Activated T-helper 1 cell treated with Interleukin-2 at 50 U/mL for 16 hours (primary cell): ENCODE results near the gene SRBD1.

ENCODE experiments used
- DNase-seq: peaks from one replicate; pipeline ENCODE4 v3.0.0-alpha.2; 2020; ENCODE audit warnings: low read depth

Gene SRBD1

DNA sequence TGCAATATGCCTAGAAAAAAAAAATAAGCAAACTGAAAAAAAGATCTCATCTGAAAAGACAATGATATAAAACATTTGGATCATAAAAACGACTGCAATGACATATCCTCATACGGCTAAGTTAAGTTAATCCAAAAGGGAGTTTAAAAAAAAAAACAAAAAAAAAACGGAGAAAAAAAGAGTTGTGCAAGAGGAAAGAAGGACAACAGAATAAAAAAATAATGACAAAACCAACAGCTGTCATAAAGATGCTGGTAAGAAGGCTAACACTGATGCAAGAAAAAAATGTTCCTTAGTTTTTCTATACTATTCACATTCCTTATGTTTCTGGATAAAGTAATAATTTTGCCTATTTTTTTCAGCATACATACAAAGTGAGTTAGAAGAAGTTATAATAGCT is 192.5 kb downstream of the SRBD1 start:
- no peak for DNase-seq

DNA sequence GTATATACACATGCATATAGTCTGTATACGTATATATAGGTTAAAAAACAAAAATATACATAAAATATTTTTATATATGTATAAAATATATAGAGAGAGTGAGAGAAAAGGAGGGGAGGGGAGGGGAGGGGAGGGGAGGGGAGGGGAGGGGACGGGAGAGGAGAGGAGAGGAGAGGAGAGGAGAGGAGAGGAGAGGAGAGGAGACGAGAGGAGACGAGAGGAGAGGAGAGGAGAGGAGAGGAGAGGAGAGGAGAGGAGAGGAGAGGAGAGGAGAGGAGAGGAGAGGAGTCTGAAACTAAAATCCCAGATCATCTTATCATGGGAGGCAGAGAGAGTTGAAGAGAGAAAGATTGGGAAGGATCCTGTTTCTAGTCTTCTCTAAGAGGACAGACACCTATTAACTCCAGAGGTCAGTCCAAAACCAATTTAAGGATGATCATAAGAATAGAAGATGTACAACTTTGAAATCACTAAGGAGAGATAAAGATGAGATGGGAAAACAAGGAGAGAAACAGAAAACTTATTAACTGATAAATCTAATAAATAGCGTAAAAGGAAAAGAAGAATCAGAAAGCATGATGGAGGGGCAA is 195.4 kb downstream of the SRBD1 start:
- no peak for DNase-seq

DNA sequence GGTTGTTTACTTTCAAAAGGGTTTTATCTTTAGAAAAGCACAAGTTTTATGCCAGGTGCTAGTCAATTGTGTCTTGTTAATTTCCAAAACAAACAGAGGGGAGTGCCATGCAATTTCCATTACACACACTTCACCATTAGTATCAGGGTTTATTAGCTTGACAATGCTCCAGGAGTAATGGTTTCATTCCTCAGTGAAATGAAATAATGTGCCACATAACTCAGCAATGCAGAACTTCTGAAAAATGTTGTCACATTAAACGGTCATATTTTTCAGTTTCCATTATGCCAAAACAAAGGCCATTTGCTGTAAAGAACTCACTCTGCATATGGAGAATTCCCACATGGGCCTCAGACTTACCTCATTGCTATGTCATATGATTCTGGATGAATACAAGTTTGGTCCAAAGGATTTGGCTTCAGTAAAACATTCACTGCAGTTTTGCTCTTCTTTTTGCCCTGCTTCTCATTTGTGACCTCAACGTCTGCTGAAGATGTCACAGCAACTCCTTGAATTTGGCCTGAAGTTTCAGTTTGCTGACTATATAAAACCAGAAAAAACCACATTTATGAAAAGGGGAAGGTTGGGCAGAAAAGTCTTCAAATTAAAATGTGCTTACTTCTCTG is 198.2 kb downstream of the SRBD1 start:
- no peak for DNase-seq

DNA sequence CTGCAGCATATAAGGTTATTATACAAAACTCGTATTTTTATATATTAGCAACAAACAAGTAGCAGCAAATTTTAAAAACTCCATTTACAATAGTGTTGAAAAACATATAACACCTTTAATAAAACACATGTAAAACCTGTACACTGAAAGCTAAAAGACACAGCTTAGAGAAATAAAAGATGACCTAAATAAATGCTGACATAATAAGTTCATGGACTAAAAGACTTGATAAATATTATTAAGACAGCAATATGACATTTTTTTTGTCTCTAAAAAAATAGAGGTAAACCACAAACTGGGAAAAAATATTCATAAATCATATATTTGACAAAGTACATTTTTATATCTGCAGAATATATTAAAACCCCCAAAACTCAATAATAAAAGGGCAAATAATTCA is 201.4 kb downstream of the SRBD1 start:
- DNase-seq, result no peak

DNA sequence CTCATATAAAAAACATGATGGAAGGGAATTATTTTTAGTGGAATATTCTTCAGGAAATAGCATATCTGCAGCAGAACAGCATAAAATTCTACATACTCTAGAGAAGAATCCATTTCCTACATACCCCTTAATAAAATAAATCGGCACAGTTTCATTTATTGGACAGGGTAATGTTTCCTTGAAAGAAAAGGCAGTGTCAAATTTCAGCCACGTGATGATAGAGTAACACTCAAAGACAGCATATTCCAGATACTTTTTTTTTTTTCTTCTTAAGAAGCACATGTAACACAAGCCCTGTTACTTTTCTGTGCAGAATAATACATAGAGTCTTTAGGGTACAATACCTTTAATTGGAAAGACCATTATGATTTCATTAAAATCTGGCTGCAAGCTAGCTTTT is 204.4 kb downstream of the SRBD1 start:
- no peak for DNase-seq

DNA sequence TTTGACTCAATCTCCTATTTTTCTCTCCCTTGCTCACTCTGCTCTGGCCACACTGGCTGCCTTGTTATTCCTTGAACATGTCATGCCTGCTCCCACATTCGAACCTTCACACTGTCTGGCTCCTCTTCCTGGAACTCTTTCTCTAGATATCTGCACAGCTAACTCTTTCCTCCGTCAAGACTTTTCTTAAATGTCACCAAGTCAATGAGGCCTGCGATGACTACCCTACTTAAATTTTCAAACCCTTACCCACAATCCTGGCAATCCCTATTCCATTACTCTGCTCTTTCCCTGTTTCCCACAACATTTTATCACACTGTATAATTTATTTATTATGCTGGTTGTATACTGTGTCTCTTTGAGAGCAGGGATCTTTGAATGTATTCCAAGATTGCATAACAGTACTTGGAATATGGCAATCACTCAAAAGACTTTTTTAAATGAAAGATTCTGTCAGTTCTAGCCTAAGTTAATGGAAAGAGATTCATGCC is 206.2 kb downstream of the SRBD1 start:
- no peak for DNase-seq

DNA sequence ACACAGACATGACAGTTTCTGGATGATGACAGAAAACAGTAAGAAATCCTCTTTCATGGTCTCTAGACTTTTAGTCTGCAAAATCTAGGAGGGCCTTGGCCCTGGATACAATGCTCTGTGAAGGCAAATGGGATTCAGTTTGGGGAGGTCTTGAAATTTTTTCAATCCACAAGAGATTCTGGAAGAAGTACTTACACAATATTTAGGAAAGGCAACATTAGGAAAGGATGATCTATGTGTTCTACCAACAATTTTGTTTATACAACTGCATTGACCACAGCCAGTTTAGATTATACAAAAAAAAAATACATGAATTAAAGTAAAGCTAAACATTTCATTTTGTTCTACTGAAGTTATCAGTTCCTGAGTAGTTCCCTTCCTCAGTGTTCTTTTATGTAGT is 208.0 kb downstream of the SRBD1 start:
- no peak for DNase-seq

DNA sequence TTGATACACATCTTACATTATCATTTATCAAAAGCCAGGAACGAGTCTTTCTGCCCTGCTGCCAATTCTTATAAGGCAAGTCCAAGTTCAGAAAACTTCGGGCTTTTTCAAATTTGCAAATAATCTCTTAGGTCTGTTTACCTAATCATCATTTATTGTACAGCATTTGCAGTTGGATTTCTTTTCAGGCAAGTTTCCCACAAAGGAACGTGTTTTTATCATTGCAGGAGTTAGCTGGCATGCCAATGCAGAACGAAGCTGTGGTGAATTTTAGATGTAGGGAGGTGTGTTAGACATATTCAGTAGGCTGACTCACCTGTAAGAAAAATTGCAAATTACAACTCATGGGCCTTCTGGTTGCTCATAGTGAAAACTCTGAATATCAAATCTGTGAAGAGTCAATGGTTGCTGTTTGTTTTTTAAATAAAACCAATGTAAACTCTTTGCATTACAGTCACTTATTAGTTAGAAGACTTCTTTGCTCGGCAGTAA is 209.6 kb downstream of the SRBD1 start:
- no peak for DNase-seq

DNA sequence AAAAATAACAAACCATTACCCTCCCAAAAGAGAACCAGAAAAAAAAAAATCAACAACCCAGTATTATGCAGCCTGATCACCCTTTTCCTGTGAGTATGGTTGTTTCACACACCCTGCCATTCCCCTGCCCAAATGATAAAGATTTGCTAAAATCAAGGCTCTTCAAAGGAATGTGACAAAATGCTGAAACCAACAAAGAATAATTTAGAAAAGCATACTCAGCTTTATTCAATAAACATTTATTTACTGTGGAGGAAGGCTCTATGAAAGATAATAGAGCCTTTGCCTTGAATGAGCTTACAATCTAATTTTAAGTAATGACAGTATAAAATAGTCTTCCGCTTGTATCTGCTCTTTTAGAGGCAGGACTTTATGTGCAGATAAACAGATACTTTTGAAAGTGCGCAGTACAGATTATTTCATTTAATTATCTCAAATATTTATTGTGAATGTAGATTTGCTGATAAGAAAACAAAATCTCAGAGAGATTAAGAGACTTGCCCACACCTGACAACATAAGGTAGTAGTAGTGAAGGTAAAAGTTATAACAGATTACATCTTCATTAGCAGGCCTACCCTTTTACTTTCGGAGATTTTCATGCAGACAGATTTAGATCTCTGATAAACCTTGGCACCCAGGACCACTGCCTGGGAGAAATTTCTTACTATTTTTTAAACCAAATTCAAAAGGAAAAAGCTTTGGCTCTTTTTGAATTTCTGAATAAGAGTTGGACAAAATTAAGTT is 211.9 kb downstream of the SRBD1 start:
- no peak for DNase-seq

DNA sequence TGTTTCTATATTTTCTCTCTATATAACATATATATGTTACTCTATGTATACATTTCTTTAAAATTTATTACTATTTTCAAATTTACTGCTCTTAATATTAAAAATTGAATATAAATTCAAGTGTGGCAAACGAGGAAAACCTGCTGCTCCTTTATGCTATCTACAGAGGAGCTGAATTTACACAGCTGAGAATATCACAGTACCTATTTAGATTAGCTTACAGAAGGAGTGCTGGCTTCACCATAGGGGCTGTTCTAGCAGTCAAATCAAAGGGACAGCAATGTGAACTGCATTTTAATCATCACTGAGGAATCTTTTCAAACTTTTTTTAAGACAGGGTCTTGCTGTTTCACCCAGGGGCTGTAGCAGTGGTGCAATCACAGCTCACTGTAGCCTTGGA is 213.8 kb downstream of the SRBD1 start:
- DNase-seq, result no peak

DNA sequence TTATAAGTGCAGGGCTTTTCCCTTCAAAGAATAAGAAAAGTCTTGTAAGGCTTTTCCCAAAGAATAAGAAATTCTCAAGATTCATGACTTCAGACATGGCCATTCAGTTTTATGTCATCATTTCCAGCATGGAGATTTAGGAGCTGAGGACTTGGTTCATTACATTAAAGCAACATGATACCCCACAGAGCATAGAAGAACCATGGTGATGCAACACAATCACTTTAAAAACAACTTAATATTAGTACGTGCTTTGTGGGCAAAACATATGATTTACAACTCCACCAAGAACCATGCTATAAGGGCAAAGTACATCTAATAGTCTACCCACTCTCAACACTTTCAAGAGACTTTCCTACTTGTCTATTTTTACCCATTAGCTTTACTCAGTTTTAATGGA is 214.4 kb downstream of the SRBD1 start:
- no peak for DNase-seq

DNA sequence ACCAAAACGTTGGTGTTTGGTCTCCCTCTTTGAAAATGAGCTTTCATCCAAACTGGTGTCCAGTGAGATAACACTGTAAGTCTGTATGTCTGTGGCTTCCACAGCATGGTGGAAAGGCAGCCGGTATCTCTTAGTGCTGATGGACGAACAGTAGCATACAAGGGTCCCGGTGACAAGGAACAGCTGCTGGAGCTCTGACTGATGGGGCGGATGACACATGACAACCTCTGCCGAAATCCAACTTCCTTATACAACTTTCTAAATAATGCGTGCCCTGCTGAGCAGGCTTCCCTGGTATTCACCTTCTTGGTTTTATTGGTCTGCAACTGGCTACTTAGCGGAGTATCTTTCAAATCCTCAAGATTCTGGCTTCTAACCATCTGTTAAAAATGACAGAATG is 216.2 kb downstream of the SRBD1 start:
- no peak for DNase-seq

DNA sequence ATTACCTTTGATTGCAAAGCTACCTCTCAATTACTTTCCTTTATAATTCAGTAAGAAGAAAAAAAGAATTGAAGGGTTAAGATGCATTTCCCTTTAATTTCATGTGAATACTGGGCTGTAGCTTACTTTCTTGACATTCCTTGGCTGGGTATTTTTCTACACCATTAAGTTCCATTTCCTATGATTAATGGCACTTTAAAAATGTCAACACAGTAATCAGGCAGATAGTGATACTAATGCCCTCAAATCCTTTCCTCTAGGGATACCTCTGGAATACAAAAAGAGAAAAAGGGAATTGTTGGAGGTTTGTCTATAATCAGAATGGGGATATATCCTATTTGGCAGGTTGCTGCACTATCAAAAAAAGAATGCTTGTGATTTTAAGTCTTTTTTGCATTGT is 216.9 kb downstream of the SRBD1 start:
- no peak for DNase-seq

DNA sequence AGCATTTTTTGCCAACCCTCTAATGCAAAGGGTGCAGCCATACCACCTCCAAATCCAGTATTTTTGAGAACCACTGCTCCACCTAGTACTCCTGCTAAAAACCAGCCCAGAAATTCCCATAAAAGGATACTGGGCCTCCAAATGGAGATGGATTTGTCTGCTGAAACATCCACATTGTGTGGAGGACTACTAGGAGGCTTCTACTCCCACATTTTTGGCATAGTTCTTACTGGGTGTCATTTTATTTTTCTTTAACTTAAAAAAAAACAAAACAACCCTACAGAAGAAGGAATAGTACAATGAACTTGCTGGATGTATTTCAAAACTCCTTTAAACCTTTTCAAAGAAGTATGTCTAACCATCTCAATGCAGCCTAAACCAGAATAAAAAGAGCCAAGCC is 219.2 kb downstream of the SRBD1 start:
- no peak for DNase-seq

DNA sequence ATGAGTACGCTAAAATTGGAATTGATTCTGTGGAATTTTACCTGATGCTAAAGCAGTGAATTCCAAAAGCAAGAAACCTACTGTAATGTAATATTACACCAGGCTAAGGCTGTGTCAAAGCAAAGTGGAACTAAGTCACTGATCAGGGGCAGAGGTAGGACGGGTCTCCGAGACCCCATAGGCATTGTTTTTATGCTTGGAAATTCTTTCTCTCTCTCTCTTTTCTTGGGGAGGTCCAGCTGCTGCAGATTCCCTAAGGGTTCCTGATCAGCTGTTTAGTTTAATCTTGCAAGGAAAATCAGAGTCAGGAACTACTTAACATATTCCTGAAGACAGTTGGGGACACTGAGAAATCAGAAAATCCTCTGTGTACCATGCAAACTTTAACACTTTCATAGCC is 220.2 kb downstream of the SRBD1 start:
- no peak for DNase-seq

DNA sequence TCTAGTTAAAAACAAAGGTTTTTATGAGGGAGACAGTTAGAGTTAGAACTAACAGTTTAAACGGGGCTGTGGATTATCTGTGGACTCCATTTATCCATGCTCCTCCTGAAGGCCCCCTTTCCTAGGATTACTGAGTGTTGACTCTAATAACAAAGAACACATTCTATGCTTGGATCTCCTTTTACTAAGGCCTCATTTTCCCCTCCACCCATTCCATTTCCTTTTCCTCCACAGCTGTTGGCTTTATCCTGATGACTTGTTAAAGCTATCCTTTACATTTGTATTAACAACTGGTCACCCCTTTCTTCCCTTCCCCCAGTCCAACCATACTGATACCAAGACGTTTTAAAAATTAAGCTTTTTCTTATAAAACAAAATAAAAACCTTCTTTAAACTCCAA is 220.6 kb downstream of the SRBD1 start:
- no peak for DNase-seq

DNA sequence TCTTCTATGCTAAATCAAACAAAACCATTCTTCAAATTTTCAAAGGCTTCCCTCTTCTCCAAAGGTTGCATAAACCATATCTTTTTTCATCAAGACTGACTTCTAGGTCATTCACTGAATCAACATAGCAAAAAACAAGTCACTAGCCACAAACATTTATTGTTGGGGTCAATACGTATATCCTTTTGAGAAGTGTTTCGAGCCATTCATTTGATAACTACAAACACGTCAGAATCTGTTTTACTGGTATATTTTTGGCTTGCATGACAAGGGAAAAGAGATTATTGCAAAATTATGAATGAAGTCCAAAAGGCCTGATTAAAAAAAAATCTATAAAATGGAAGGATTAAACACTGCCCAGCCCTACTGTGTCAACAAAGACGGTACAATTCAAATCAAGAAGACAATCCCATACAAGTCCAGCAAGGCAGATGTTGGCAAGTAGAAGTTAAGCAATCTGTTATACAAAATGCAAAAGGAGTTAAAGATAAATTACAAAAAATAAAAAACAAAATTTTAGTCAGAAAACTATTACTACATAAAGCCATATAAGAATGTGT is 222.4 kb downstream of the SRBD1 start:
- no peak for DNase-seq

DNA sequence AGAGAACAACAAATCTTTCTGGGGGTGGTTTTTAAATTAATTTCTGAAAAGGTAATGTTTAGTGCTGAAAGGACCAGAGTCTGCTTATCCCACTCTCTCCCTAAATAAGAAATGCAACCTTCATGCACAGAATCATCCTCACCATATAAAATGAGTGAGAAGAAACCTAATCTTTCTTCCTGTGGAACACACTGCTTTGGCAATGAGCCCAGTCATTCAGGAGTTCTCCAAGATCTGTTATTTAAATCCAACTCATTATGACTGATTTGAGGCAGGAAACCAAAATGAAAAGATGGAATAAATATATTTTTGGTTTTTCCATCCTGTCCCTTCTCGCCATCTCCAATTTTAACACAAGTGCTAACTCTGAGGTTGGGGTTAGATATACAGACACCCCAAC is 228.3 kb downstream of the SRBD1 start:
- no peak for DNase-seq

DNA sequence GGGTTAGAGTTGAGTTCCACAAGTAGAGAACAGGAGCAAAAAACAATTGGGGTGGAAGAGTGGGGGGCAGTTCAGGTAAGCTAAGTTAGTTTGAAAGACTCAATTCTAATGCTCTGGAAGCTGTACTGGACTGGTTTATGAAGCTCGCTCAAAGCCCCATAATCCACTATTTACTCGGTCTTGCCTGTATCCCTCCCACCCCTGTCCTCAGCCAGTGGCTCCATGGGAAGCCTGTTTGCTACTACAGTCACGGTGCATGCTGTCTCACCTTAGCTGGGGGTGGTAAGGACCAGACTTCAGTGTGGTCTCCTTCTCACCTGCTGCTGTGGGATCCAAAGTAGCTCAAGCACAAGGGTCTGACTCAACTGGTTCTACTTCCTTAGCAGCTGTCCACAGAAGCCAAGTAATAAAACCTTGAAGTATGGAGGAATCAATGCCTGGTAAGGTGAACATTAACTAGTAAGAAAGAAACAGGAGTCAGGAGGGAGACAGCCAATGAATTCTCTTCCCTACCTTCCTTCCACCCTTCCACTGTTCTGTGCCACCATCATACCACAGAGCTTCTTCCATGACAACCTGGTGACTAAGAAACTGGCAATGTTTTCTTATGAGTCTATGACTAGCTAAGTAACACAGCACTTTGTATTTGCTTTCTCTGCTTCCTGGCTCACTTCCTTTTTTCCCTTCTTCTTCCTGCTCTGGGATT is 230.8 kb downstream of the SRBD1 start:
- no peak for DNase-seq

DNA sequence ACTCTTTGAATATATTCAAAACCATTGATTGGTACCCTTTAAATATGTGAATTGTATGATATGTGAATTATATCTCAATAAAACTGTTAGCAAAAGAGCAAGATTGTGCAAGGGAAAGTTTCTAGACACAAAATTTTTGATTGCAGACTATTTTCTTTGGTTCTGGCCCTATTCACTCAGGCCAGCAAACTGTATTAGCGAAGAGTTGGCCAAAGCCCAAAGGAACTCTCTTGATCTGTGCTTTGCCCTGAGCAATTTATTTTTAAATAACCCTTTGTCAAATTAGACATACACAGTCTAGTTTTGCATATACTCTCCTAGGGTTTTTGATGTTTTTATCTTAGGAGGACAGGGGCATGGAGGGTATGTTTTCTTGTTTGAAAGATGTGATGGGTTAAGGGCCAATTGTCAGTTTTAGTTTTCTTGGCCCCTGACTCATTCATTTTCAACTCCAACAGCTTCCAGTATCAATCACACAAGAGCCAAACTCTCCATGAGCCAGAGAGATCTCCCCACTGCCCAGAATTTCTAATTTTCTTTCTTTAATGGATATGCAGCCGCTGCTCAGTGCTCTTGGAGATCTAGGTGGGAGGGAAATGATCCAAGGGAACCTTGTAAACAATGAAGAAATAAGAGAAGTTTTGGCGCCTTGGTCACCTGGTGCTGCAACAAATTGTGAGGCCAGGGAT is 231.5 kb downstream of the SRBD1 start:
- DNase-seq, result no peak

DNA sequence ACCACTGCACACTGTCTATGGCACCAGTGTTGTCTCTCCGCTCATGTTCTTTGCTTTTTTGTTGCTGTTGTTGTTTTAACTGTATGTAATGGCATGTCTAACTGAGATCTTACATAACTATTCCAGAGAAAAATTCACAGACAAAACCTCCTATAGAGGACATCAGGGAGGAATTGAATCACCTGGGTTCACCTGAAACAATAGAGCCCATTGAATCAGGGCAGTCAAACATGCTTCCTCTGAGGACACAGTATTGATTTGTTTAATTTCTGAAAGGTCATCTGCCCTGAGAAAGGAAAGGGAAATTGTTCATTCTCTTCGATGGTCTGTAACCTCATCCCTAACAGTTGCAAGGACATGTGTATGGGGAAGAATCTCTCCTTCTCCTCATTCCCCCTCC is 237.5 kb downstream of the SRBD1 start:
- DNase-seq, result no peak

DNA sequence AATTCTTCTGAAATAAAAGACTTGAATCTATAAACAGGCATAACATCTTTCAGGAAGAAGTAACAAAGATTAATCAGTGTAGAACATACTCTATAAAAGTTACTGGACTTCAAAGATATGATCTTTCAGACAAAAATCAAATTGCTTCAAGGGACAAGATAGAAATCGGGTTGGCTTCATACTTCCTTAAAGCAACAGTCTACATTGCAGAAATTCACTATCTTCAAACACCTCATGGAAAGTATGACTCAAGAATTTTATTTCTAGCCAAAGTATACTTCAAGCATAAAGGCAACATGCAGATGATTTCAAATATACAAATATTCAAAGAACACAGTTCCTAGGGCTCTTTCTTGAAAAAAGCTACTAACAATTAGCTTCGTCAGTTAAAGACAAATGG is 240.7 kb downstream of the SRBD1 start:
- DNase-seq, result no peak
